Measurements from ENCODE around the gene MRPL58.
"Not testable (repeated sequence)": the region's sequence is repeated elsewhere in the genome, so short reads cannot be mapped to it uniquely, and the experiment has no call there.

Gene MRPL58

DNA sequence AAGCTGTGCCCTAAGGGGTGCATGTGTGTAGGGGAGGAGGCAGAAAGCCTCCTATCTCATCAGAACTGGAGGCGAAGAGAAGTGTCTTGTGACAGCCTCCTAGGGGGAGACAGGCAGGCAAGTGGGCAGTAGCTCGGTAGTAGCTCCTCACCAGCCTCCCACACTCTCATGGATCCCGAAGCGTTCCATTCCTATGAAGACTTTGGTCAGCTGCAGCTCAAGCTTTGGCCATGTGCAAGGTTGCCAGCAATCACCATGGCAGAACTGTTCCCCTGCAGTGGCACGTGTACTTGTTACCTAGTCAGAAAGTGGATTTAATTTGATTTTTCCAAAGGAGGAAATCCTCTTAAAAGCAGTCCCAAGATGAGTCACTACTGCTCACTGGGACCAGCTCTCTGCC lies 6.7 kb downstream of the MRPL58 start:
- no peak for DNase-seq (ENCODE audit: low spot score)

GRCh38 chr17:75019710-75020109 lies 7.2 kb downstream of the MRPL58 start:
- DNase-seq (ENCODE audit: low spot score) = no peak

GRCh38 chr17:75020331-75021110 lies 8.1 kb downstream of the MRPL58 start:
- no peak for DNase-seq (ENCODE audit: low spot score)

GRCh38 chr17:75024686-75025397 lies 12.4 kb downstream of the MRPL58 start:
- DNase-seq (ENCODE audit: low spot score) = no peak

DNA sequence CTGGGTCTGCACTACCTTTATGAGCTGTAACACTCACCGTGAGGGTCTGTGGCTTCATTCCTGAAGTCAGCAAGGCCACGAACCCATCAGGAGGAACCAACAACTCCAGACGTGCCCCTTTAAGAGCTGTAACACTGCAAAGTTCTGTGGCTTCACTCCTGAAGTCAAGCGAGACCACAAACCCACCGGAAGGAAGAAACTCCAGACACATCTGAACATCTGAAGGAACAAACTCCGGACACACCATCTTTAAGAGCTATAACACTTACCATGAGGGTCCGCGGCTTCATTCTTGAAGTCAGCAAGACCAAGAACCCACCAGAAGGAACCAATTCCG lies 12.9 kb downstream of the MRPL58 start:
- not testable (repeated sequence) for DNase-seq (ENCODE audit: low spot score)

DNA sequence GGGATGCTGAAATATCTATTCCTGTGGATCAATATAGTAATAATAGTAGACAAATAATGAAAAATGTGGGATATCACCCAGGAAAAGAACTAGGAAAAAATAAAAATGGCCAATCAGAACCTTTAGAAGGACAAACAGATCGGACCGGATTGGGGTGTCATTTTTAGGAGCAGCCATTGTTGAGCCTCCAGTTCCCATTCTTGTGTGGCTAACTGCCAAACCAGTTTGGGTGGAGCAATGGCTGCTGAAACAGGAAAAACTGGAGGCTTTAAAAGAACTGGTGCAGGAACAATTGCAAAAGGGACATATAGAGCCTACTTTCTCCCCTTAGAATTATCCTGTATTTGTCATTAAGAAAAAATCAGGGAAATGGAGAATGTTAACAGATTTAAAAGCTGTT lies 14.2 kb downstream of the MRPL58 start:
- not testable (repeated sequence) for DNase-seq (ENCODE audit: low spot score)

GRCh38 chr17:75030161-75030560 lies 17.7 kb downstream of the MRPL58 start:
- DNase-seq (ENCODE audit: low spot score) = no peak

DNA sequence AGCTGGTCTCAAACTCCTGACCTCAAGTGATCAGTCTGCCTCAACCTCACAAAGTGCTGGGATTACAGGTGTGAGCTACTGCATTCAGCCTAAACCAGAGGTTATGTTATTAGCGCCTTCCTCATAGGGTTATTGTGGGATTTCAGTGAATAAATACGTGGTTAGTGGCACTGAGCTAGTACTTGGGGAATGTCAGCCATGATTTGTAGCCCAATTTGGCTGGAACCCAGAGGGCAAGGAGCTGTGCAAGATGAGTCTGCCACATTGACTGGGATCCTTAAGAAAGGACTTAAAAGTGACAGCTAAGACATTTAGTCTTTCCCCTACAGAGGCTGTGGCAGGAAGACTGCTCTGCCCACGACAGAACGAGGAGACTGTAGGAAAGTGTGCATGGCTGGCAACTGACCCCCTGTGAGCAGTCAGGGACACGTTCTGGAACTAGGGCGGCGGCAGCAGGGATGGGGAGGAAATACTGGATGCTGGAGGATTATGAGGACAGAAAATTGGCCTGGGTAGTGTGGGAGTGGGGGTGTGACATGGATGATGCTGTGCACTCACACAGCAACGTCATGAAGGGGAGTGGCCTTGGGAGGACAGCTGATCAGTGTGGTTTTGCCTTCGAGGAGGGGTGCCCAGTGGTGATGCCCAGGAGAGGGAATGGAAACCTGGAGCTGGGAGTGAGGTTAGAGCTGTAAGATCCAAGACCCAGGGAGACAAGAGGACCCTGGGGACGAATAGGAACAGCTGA lies 19.7 kb downstream of the MRPL58 start:
- peak; percentile 61 for DNase-seq (ENCODE audit: low spot score)

DNA sequence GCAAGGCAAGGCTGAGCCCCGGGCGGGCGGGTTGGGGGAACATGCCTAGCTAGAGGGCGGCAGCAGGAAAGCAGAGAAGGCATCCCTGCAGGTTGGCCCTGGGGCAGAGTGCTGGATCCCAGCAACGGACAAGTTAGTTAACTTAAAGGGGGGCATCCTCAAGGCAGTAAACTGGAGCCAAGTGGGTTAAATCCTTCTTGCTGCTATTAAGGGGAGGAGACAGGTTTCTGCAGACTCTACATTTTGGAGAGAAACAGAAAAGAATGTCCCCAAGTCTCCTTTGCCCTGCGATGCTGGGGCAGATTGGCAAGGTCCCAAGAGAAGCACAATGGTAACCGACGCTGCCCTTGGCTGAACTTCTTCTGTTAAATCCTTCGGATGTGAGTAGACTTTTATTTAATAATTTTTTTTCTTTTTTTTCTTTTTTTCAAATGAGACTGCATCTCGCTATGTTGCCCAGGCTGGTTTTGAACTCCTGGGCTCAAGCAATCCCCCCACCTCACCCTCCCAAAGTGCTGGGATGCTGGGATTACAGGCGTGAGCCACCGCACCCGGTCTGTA lies 20.3 kb downstream of the MRPL58 start:
- no peak for DNase-seq (ENCODE audit: low spot score)

- peak; percentile 73 for DNase-seq (ENCODE audit: low spot score)
These were observed 21.1 kb downstream of the MRPL58 start for GRCh38 chr17:75033346-75034235.

DNA sequence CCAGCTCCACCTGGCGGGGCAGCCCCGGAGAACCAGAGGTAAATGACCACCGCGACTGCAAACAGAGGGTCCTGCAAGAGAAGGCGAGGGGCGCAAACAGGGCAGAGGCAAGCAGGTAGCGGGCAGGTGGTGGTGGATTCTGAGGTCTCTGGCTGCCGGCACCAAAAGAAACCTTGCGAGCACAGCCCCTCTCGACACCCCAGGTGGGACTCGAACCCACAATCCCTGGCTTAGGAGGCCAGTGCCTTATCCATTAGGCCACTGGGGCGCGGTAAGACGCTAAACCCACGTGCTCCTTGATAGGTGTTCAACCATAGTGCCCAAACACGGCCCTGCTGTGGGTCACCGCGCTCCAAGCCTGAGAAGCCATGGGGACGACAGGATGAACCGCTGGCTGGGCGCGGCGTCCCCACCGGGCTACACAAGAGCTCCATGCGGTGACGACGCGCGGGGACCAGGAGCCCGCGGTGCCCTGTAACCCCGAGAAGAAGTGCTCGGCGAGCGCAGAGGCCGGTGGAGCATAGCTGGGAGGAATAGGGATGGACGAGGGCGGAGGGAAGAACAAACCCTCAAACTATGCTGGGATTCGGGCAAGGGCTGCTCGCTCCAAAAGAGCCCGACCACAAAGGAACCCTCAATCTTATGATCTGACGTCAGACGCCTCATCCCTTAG lies 21.9 kb downstream of the MRPL58 start:
- DNase-seq (ENCODE audit: low spot score) = peak; percentile 62

DNA sequence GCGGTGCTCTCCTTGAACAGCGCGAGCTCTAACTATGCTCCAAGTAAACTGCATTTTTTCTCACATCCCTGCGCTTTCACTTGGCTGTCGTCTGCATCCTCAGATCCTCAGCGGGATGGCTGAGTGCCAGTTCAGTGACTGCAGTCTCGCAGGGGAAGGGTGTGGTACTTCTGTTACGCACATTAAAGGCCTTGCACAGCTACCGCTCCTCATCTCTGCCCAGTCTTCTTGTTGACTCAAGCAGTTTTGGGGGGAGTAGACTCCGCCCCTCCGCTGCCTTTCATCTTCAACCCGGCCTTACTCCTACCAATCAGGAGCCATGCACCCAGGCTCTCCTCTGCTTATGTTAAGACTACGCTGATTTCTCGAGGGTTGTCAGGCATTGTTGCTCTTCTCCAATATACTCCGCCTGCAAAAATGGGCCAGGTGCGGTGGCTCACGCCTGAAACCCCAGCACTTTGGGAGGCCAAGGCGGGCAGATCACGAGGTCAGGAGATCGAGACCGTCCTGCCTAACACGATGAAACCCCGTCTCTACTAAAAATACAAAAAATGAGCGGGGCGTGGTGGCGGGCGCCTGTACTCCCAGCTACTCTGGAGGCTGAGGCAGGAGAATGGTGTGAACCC lies 24.3 kb downstream of the MRPL58 start:
- DNase-seq (ENCODE audit: low spot score) = peak; percentile 36

DNA sequence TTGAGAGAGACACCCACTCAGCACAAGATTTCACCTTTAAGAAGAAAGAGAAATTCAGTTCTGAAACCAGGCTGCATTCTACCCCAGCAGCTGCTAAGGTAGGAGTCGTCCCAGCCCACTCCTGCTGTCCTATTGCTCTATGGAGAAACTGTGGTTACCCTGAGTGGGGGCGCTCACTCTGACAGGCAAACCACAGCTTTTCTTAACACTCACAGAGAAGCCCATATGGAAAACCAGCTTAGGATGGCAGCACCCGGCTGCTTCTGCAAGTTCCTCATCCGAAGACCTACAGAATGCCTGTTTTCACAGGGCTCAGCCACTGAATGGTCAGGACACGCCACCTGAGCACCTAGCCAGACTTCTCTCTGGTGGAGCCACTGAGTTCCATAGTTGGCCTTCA lies 26.8 kb downstream of the MRPL58 start:
- no peak for DNase-seq (ENCODE audit: low spot score)

GRCh38 chr17:75041656-75042280 lies 29.3 kb downstream of the MRPL58 start:
- DNase-seq (ENCODE audit: low spot score) = no peak

DNA sequence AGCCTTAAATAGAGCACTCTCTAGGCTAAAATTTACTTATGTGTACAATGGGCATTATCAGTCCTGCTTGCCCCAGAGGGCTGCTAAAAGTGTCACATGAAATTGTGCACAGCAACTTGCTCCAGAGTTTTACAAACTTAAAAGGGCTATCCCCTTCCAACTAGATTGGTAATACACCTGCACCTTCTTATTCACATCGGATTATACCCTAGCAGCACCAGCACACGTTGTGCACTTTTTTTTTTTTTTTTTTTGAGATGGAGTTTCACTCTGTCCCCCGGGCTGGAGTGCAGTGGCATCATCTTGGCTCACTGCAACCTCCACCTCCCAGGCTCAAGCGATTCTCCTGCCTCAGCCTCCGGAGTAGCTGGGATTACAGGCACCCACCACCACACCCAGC lies 31.3 kb downstream of the MRPL58 start:
- not testable (repeated sequence) for DNase-seq (ENCODE audit: low spot score)

GRCh38 chr17:75044716-75045115 lies 32.2 kb downstream of the MRPL58 start:
- DNase-seq (ENCODE audit: low spot score) = no peak

GRCh38 chr17:75045946-75046406 lies 33.5 kb downstream of the MRPL58 start:
- not testable (repeated sequence) for DNase-seq (ENCODE audit: low spot score)

DNA sequence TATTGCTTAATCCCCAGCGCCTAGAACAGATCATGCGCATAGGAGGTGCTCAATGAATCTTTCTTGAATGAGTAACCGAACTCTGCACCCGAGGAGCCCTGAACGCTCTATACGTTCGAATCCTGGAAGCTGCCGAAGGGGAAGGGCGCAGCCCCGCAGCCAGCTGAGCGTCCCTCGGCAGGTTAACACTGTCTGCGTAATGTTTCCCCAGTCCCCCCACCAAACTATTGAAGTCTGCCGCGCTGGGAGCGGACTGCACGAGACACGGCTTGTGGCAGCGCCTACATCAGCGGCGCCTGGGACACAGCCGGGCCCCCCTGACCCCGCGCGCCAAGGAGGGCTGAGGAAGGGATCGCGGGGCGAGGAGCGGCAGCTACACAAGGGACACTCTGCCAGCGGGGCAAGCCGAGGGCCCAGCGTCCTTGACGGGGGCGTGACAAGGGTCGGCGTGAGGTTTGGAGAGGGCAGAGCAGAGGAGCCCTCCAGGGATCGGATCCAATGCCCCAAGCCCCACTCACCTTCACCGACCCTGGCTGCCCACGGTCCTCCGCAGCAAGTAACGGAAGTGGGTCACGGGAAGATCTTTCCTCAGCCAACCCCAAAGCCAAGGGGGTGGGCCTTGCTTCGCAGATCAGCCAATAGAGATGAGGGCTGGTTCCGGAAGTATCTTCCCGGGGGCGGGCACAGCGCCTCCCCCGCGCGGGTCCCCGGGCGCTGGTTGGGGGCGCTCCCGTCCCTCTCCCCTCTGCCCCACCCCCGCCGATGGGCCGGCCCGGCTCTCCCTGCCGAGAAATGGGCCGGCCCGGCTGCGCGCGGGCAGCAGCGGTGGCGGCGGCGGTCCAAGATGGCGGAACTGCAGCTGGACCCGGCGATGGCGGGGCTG lies 34.2 kb downstream of the MRPL58 start, which contains the start of the genes ATP5PD and KCTD2:
Gene ATP5PD (minus strand): TSS at position 563 of the 883 bp plus-strand sequence. CDS start 4,319 bp downstream, outside the sequence.
Gene KCTD2 (plus strand): TSS at position 819 of the 883 bp plus-strand sequence. CDS start 26 bp downstream, at position 845.
- peak; percentile 99 for DNase-seq (ENCODE audit: low spot score)
